Vagina (tissue), 2 donors: ENCODE results near the gene LY6G6C. TPM values are rescaled to one million over a fixed set of nuclear protein-coding genes. Genes with fewer than 3 reads are reported as not detected.

Experiments used
- DNase-seq, 2 donors: peaks; one replicate each; pipeline ENCODE4 v3.0.0-alpha.2; 2017; ENCODE audit errors: extremely low spot score in 2 of 2
- H3K27ac ChIP-seq: fragments of 200-600 bp; sonication (generic); one replicate; pipeline ENCODE4 v1.5.1; 2019
- H3K27me3 ChIP-seq: fragments of 200-600 bp; sonication (generic); one replicate; pipeline ENCODE4 v1.5.1; 2019
- H3K36me3 ChIP-seq, 2 donors: fragments of 200-600 bp; sonication (generic); one replicate each; pipeline ENCODE4 v1.5.1; 2017 to 2019
- H3K4me1 ChIP-seq: fragments of 200-600 bp; sonication (generic); one replicate; pipeline ENCODE4 v1.5.1; 2019
- H3K4me3 ChIP-seq, 2 donors: fragments of 200-600 bp; sonication (generic); 1 replicate in 1 of 2; 2 replicates in 1 of 2; pipeline ENCODE4 v1.5.1; 2016 to 2019
- H3K9me3 ChIP-seq: fragments of 200-600 bp; sonication (generic); one replicate; pipeline ENCODE4 v1.5.1; 2019
- CTCF ChIP-seq, 3 experiments: fragments of 450-650 bp in 2 of 3; fragments of 200-600 bp in 1 of 3; sonication (generic) in 1 of 3; IDR thresholded peaks; one replicate each; pipeline ENCODE4 v1.5.1; 2017 to 2019; ENCODE audit warnings: antibody characterized with exemption in 3 of 3, mild to moderate bottlenecking in 2 of 3, moderate library complexity in 2 of 3
- POLR2A ChIP-seq, 2 donors: fragments of 450-650 bp; IDR thresholded peaks; one replicate each; pipeline ENCODE4 v1.6.1; 2017; ENCODE audit warnings: antibody characterized with exemption in 2 of 2, mild to moderate bottlenecking in 2 of 2, moderate library complexity in 2 of 2
- POLR2AphosphoS5 ChIP-seq, 2 donors: sonication (generic); formaldehyde crosslinking; IDR thresholded peaks; one replicate each; pipeline ENCODE4 v1.9.0; 2017; ENCODE audit warnings: antibody characterized with exemption in 2 of 2, mild to moderate bottlenecking in 2 of 2, low read depth in 1 of 2; ENCODE audit not compliant: insufficient read depth in 1 of 2
- intact Hi-C: fragments of 100-400 bp; cut with DNase I; formaldehyde crosslinking; loops from one replicate; pipeline ENCODE4 v1.15.1; 2023
- total RNA-seq: library from RNA; depleted of rRNA; stranded (reverse); fragments of >200 nt; gene quantifications from one replicate; pipeline ENCODE4 v1.2.3, GENCODE V29; 2016

Gene LY6G6C
- total RNA-seq, 1 donor from 2014 or later = not detected

- Histone ChIP-seq H3K4me1 (no peaks in the 10 kb centered on the region), H3K36me3 (peaks cover 0 to 95% of the 10 kb centered on the region in 2 donors), H3K27me3 (no peaks in the 10 kb centered on the region), H3K27ac (no peak overlapping the region), H3K4me3 (no peak overlapping the region), H3K9me3 (no peaks in the 10 kb centered on the region)
- intact Hi-C loops = no loop called here
- no peak for DNase-seq
- no peak for TF ChIP-seq POLR2AphosphoS5 (IDR thresholded peaks at IDR 0.05; ENCODE audit: insufficient read depth in 1 of 2, low read depth in 1 of 2)
- no peak for TF ChIP-seq POLR2A (IDR thresholded peaks at IDR 0.05)
- TF ChIP-seq CTCF (IDR thresholded peaks at IDR 0.05) = no peak
Measured at GRCh38 chr6:31691564-31692108, 29.9 kb downstream of the LY6G6C start.

- Histone ChIP-seq H3K9me3 (no peaks in the 10 kb centered on the region), H3K4me1 (no peaks in the 10 kb centered on the region), H3K27me3 (no peaks in the 10 kb centered on the region), H3K36me3 (peaks cover 0 to 91% of the 10 kb centered on the region in 2 donors), H3K4me3 (no peak overlapping the region), H3K27ac (no peak overlapping the region)
- intact Hi-C loops = no loop called here
- DNase-seq = no peak
- TF ChIP-seq CTCF (IDR thresholded peaks at IDR 0.05) (no peak), POLR2A (IDR thresholded peaks at IDR 0.05) (no peak), POLR2AphosphoS5 (IDR thresholded peaks at IDR 0.05; ENCODE audit: insufficient read depth in 1 of 2, low read depth in 1 of 2) (no peak)
Measured at GRCh38 chr6:31691078-31691463, 30.5 kb downstream of the LY6G6C start.

- Histone ChIP-seq H3K4me1 (no peaks in the 10 kb centered on the region), H3K4me3 (no peak overlapping the region), H3K27me3 (no peaks in the 10 kb centered on the region), H3K36me3 (peaks cover 0 to 85% of the 10 kb centered on the region in 2 donors), H3K27ac (no peak overlapping the region), H3K9me3 (no peaks in the 10 kb centered on the region)
- no peak for DNase-seq
- TF ChIP-seq POLR2AphosphoS5 (IDR thresholded peaks at IDR 0.05; ENCODE audit: insufficient read depth in 1 of 2, low read depth in 1 of 2) = no peak
- TF ChIP-seq CTCF (IDR thresholded peaks at IDR 0.05) = no peak
- TF ChIP-seq POLR2A (IDR thresholded peaks at IDR 0.05) = no peak
- intact Hi-C loops = no loop called here
Measured at GRCh38 chr6:31690231-31691077, 31.1 kb downstream of the LY6G6C start.

- H3K4me1 ChIP-seq = no peaks in the 10 kb centered on the region
- intact Hi-C loops = loop anchor here (10.0 kb wide), 1 partner anchor 45 kb away; the partner anchor contains the start of gene CLIC1
Measured at GRCh38 chr6:31689249-31690110, 32.1 kb downstream of the LY6G6C start.

More at GRCh38 chr6:31689249-31690110, 32.1 kb downstream of the LY6G6C start:
- DNase-seq = no peak
- Histone ChIP-seq H3K27me3 (no peaks in the 10 kb centered on the region), H3K27ac (no peak overlapping the region), H3K36me3 (peaks cover 0 to 75% of the 10 kb centered on the region in 2 donors), H3K9me3 (no peaks in the 10 kb centered on the region), H3K4me3 (no peak overlapping the region)
- no peak for TF ChIP-seq POLR2A (IDR thresholded peaks at IDR 0.05)
- TF ChIP-seq CTCF (IDR thresholded peaks at IDR 0.05) = no peak
- no peak for TF ChIP-seq POLR2AphosphoS5 (IDR thresholded peaks at IDR 0.05; ENCODE audit: insufficient read depth in 1 of 2, low read depth in 1 of 2)
